NCI-H1092 (cell line): ENCODE data around the gene DHRSX.

Source experiments
- DNase-seq: peaks from one replicate; lab custom pipeline; 2025; lab: John Stamatoyannopoulos, UW

The DHRSX gene

DNA sequence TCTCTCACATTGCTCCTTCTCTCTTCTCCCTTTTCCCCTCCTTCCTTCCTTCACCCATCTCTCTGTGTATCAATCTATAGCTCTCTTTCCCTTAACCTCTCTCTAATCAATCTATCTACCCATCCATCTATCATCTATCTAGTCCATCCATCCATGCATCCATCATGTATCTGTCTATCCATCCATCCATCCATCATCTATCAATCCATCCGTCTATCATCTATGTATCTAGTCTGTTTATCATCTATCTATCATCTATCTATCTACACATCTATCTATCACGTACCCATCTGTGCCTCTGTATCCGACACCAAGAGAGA, 307.5 kb downstream of the DHRSX start:
- DNase-seq: no peak

GRCh38 chrX:2192584-2193272, 308.0 kb downstream of the DHRSX start:
- no peak for DNase-seq

- DNase-seq: no peak
Observed at GRCh38 chrX:2188840-2189239, 311.9 kb downstream of the DHRSX start.

DNA sequence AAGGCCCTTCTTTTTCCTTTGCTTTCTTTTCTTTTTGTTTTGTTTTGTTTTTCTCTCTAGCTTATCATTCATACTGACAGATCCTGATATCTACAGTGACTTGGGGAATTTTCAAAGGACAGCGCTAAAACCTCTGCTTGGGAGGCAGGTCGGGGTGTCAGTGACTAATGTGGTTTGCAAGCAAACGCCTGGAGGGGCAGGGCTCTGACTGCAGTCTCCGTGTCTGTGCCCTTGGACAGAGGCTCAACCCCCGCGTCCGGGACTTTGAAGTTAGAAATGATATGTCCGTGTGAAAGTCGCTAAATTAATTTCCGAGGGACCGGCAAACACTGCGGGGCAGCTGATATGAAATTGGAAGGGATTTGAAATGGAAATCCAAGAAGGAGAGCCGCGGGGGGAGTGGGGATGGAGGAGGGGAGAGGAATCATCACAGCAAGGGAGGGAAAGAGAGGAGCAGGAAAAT, 312.4 kb downstream of the DHRSX start:
- no peak for DNase-seq

GRCh38 chrX:2187352-2188115, 313.2 kb downstream of the DHRSX start:
- no peak for DNase-seq

DNA sequence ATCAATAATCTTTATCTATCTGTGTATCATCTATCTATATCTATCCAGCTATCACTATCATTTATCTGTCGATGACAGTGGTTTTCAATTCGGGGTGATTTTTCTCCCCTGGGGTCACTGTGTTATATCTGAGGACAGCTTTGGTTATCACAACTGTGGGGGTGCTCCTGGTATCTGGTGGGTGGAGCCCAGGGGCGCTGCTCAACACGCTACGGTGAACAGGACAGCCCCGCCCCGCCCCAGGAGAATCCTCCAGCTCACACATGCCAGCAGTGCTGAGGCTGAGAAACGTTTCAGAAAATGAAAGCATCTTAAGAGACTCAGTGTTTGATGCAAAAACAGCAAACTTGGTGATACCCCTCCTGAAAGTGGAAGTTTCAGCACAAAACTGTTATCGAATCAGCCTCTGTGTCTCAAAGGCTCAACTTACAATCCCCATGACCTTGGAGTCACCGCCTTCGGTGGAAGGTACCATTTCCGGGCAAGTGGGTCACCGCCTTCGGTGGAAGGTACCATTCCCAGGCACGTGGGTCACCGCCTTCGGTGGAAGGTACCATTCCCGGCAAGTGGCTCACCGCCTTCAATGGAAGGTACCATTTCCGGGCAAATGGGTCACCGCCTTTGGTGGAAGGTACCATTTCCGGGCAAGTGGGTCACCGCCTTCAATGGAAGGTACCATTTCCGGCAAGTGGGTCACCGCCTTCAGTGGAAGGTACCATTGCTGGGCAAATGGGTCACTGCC, 315.3 kb downstream of the DHRSX start:
- DNase-seq: no peak

GRCh38 chrX:2184089-2184488, 316.7 kb downstream of the DHRSX start:
- no peak for DNase-seq

DNA sequence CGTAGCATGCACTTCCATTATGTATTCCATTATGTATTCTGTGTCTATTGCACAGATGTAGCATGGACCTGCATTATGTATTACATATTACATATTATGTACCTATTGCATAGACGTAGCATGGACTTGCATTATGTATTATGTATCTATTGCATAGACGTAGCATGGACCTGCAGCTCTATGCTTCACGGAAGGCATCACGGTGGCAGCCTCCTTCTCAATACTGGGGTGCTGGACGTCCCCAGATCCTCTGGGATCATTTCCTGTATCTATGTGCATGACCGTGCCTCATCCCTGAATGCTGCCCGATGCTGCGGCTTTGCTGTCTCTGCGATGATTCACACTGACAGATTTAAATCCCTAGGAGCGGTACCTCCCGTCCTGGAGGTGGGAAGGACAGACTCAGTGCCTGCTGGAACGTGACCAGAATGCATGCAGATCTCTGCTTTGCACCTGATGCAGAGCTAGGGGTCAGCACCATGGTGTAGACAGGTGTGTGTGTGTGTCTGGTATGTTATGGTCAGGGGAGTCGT, 317.5 kb downstream of the DHRSX start:
- no peak for DNase-seq

GRCh38 chrX:2177541-2177940, 323.2 kb downstream of the DHRSX start:
- no peak for DNase-seq

DNA sequence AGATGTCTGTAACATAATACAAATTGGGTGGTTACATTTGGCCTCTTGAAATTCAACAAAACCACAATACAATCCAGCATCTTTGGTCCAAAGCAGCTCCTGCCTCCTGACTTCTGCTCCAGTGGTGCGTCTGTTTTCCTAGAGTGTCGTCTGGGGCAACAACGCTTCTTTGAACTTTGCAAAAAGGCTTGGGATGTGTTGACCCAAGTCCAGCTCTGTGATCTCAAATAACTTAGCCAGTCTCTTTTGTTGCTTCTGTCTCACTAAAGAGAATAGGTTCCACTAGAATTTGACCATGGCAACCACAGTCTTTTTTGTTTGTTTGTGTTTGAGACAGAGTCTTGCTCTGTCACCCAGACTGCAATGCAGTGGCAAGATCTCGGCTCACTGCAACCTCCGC, 324.0 kb downstream of the DHRSX start:
- DNase-seq: no peak

- no peak for DNase-seq
Observed at GRCh38 chrX:2176274-2176673, 324.5 kb downstream of the DHRSX start.

GRCh38 chrX:2172359-2172758, 328.4 kb downstream of the DHRSX start:
- DNase-seq: no peak
